ENCODE results near the gene TBCD. TPM values are rescaled to one million over a fixed set of nuclear protein-coding genes. Genes with fewer than 3 reads are reported as not detected.
"Not testable (repeated sequence)": the region's sequence is repeated elsewhere in the genome, so short reads cannot be mapped to it uniquely, and the experiment has no call there.

Gene TBCD
- total RNA-seq, 1 donor from 2014 or later = 84.8 TPM

- H3K36me3 ChIP-seq = peaks cover 25% of the 10 kb centered on the region
- no peak overlapping the region for H3K4me3 ChIP-seq
- no peak for TF ChIP-seq CTCF (IDR thresholded peaks at IDR 0.05)
- no peaks in the 10 kb centered on the region for H3K9me3 ChIP-seq
- intact Hi-C loops (cut with DNase I) = loop anchor here (10.0 kb wide), 1 partner anchor 131 kb away; no protein-coding TSS in a partner anchor
- no peaks in the 10 kb centered on the region for H3K27me3 ChIP-seq (ENCODE audit: low read depth)
- no peak overlapping the region for H3K27ac ChIP-seq
- no peak for ATAC-seq
- H3K4me1 ChIP-seq = peaks cover 7% of the 10 kb centered on the region
- no peak for DNase-seq
Measured at GRCh38 chr17:82783498-82783897, 31.6 kb downstream of the TBCD start.

DNA sequence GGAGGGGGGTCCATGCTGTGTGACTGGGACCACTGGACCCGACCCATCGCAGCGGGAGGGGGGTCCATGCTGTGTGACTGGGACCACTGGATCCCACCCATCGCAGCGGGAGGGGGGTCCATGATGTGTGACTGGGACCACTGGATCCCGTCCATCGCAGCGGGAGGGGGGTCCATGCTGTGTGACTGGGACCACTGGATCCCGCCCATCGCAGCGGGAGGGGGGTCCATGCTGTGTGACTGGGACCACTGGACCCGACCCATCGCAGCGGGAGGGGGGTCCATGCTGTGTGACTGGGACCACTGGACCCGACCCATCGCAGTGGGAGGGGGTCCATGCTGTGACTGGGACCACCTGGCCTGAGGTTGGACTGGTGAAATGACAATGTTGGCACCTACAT lies 33.7 kb downstream of the TBCD start:
- H3K27ac ChIP-seq; H3K4me3 ChIP-seq; H3K9me3 ChIP-seq; DNase-seq; ATAC-seq; H3K27me3 ChIP-seq (ENCODE audit: low read depth); H3K4me1 ChIP-seq: not testable (repeated sequence)
- H3K36me3 ChIP-seq = peaks cover 25% of the 10 kb centered on the region
- intact Hi-C loops (cut with DNase I) = loop anchor here (10.0 kb wide), 1 partner anchor 129 kb away; no protein-coding TSS in a partner anchor

GRCh38 chr17:82786427-82786826 lies 34.6 kb downstream of the TBCD start:
- no peaks in the 10 kb centered on the region for H3K9me3 ChIP-seq
- no peak for TF ChIP-seq CTCF (IDR thresholded peaks at IDR 0.05)
- no peak overlapping the region for H3K4me3 ChIP-seq
- ATAC-seq = no peak
- no peak for DNase-seq
- H3K27ac ChIP-seq = no peak overlapping the region
- H3K4me1 ChIP-seq = peaks cover 7% of the 10 kb centered on the region
- intact Hi-C loops (cut with DNase I) = loop anchor here (10.0 kb wide), 1 partner anchor 128 kb away; no protein-coding TSS in a partner anchor
- H3K36me3 ChIP-seq = peaks cover 25% of the 10 kb centered on the region
- no peaks in the 10 kb centered on the region for H3K27me3 ChIP-seq (ENCODE audit: low read depth)

DNA sequence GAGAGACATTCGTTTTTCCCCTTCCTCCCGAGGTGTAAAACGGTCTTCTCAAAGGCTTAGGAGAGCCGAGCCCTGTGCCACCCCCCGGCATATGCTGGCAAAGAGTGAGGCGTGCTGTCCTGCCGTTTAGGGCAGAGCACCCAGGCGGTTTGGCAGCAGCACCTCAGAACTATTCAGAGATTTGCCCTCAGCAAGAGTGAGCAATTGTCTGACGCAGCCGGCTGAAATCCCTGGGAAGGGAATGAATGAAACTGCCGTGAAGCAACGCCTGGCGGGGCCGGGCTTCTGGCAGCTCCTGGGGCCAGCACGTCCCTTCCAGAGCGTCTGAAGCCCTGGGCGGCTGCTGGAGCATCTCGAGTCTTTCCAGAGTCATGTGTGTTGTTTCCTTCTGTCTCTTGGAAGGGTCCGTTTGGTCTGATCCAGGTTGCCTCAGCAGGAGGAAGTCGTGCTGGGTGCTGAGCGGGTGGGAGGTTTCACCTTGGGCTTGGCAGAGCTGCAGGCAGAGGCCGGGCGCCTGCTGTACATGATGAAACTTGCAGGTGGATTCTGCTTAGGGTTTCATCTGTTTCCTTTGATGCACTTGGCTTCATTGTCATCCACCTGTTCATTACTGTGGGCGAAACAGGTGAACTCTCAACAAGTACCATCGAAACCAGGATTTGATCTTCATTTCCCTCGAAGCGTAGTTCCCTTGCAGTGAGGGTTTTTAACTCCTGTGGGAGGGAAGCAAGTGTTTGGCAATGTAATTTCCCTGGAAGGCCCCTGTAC lies 35.4 kb downstream of the TBCD start:
- no peak for ATAC-seq

DNA sequence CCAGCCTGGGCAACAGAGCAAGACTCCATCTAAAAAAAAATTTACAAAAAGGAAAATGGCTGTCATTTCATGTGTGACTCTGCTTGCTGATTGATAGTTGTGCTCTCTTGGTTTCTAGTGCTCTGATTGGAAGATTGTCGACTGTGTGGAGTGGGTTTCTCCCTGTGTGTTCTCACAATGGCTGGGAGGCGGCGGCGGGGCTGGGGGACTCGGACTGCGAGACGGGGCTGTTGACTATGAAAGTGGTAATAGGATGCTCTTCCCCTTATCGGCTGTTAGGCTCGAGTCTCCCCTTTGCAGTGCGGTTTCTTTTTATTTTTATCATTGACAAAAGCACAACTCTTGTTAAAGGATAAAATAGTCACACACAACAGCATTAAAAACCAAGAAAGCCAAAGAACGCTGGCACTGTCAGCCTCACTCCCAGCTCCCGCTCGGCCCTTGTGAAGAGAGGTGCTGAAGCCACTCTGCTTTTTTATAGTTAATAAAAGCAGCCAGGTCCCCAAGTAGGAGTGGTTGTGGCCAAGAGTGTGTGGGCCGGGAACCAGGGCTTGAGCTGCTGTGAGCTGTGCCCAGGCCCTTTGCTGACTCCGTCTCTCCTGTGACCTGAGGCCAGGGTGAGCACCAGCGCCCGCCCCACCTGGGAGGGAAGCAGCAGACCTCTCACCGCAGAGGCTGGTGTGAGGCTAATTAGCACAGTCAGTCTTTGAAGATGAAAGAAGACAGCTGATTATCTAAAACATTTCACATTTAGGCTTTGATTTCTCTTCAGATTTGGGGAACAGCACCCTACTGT lies 36.5 kb downstream of the TBCD start:
- intact Hi-C loops (cut with DNase I) = loop anchor here (10.0 kb wide), 1 partner anchor 126 kb away; no protein-coding TSS in a partner anchor
- DNase-seq = no peak

More for the DNA sequence above, 35.4 kb downstream of the TBCD start:
- H3K36me3 ChIP-seq = peaks cover 18% of the 10 kb centered on the region
- H3K27ac ChIP-seq = no peak overlapping the region
- no peak overlapping the region for H3K4me3 ChIP-seq
- TF ChIP-seq CTCF (IDR thresholded peaks at IDR 0.05) = no peak
- no peaks in the 10 kb centered on the region for H3K9me3 ChIP-seq
- no peaks in the 10 kb centered on the region for H3K27me3 ChIP-seq (ENCODE audit: low read depth)
- peaks cover 3% of the 10 kb centered on the region for H3K4me1 ChIP-seq
- no peak for DNase-seq
- intact Hi-C loops (cut with DNase I) = loop anchor here (10.0 kb wide), 1 partner anchor 128 kb away; no protein-coding TSS in a partner anchor

More for the DNA sequence above, 36.5 kb downstream of the TBCD start:
- Histone ChIP-seq H3K36me3 (peaks cover 15% of the 10 kb centered on the region), H3K4me3 (no peak overlapping the region), H3K27ac (no peak overlapping the region), H3K4me1 (no peaks in the 10 kb centered on the region), H3K27me3 (ENCODE audit: low read depth) (no peaks in the 10 kb centered on the region), H3K9me3 (no peaks in the 10 kb centered on the region)
- ATAC-seq = no peak
- no peak for TF ChIP-seq CTCF (IDR thresholded peaks at IDR 0.05)

All from lower lobe of right lung (tissue), 2 donors.